ENCODE data around the gene C1orf159. TPM values are rescaled to one million over a fixed set of nuclear protein-coding genes. Genes with fewer than 3 reads are reported as not detected.
A peak's percentile ranks its signal among the peaks of the same experiment; 100 is the strongest.

The C1orf159 gene
- total and polyA plus RNA-seq, 9 of the 15 experiments (the other 6 are each of a cell fraction or from before 2014, with no cell fraction given) = 0.28 to 54.9 (median 10.6) TPM

DNA sequence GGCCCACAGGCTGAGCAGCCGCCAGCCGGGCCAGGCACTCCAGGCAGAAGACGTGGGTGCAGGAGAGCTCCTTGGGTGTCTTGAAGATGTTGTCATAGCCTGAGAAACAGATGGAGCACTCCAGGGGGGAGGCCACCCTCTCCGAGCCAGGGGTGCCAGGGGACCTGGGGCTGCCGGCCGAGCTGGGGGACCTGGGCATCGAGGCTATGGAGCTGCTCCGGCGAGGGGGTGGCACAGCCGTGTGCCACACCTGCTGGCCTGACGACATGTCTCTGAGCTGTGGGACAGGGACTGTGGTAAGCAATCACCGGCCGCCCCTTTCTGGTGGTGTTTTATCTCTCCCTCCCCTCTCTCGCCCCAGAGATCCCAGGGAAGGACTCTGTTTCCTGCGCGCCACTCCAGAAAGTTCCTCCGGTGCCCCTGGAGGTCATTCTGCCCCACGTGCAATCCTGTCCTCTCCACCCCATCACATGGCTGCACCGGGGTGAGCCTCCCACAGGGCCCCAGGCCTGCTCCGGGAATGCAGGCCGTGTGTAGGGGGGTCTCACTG, 43.5 kb downstream of the C1orf159 start:
- Histone ChIP-seq H3K9me3 (replicated peaks; ENCODE audit: control insufficient read depth, insufficient read depth, low read depth, low read length) (no peaks in the 10 kb centered on the region), H3K4me1 (replicated peaks in 1 of 2; ENCODE audit: control insufficient read depth in 2 of 2, insufficient read depth in 2 of 2, low read length in 2 of 2) (peaks cover 11 to 84% of the 10 kb centered on the region in 2 experiments; a peak in 4 of 5 replicates), H3K27ac (ENCODE audit: extremely low read depth, low read depth, low read length) (no peak overlapping the region), H3K79me2 (ENCODE audit: control insufficient read depth, insufficient read depth, low read length) (no peaks in the 10 kb centered on the region), H3K27me3 (ENCODE audit: control insufficient read depth in 2 of 2, insufficient read depth in 2 of 2, low read length in 2 of 2) (peaks cover 2 to 14% of the 10 kb centered on the region in 2 experiments; a peak in 2 of 5 replicates), H3K9ac (ENCODE audit: insufficient read depth in 1 of 2, low read depth in 2 of 2, low read length in 2 of 2) (peak overlapping the region in 1 of 2 experiments; percentile 40; a peak in 2 of 4 replicates), H3K36me3 (ENCODE audit: control insufficient read depth, insufficient read depth, low read length) (no peaks in the 10 kb centered on the region), H3K4me2 (ENCODE audit: insufficient read depth, low read length) (no peak overlapping the region), H3K9me1 (ENCODE audit: control insufficient read depth, insufficient read depth, low read length) (peaks cover 4% of the 10 kb centered on the region), H3K4me3 (no peak overlapping the region), H4K20me1 (replicated peaks; ENCODE audit: control insufficient read depth, insufficient read depth, low read length) (peaks cover 7% of the 10 kb centered on the region; the same call in 1 of the 2 replicates), H2AFZ (ENCODE audit: low read depth, low read length) (no peak overlapping the region)
- ATAC-seq = no peak
- in situ Hi-C loops (cut with MboI) (no loop called here), intact Hi-C loops (cut with micrococcal nuclease) (no loop called here)
- no TSS peak for BruUV-seq (replicated peaks)
- ChIA-PET POLR2A (interaction anchor here (0.6 to 1.2 kb wide), 3 partner anchors 10 to 219 kb away, joined by 3 read pairs; no protein-coding TSS in a partner anchor), CTCF (ENCODE audit: low intra/inter-chr PET ratio) (no interaction called here)
- FAIRE-seq = no peak
- TF ChIP-seq, protein P1, sequence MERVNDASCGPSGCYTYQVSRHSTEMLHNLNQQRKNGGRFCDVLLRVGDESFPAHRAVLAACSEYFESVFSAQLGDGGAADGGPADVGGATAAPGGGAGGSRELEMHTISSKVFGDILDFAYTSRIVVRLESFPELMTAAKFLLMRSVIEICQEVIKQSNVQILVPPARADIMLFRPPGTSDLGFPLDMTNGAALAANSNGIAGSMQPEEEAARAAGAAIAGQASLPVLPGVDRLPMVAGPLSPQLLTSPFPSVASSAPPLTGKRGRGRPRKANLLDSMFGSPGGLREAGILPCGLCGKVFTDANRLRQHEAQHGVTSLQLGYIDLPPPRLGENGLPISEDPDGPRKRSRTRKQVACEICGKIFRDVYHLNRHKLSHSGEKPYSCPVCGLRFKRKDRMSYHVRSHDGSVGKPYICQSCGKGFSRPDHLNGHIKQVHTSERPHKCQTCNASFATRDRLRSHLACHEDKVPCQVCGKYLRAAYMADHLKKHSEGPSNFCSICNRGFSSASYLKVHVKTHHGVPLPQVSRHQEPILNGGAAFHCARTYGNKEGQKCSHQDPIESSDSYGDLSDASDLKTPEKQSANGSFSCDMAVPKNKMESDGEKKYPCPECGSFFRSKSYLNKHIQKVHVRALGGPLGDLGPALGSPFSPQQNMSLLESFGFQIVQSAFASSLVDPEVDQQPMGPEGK (CRISPR knock-in tag; IDR thresholded peaks at IDR 0.05; ENCODE audit: borderline replicate concordance) = no peak
- TF ChIP-seq ESRRA (IDR thresholded peaks at IDR 0.05; ENCODE audit: borderline replicate concordance, low read depth) = no peak
- no peak for TF ChIP-seq CXXC5 (CRISPR knock-in tag; IDR thresholded peaks at IDR 0.05)
- TF ChIP-seq HEY1 (CRISPR knock-in tag; IDR thresholded peaks at IDR 0.05; ENCODE audit: borderline replicate concordance) = no peak
- no peak for TF ChIP-seq JUN (IDR thresholded peaks at IDR 0.05; ENCODE audit: borderline replicate concordance, low read depth, low read length)
- 0 out of 2 replicates have a peak, but pooled peaks have one; percentile 13 for TF ChIP-seq JUN (CRISPR knock-in tag; IDR thresholded peaks at IDR 0.05; ENCODE audit: borderline replicate concordance)
- WGBS (ENCODE audit: insufficient coverage, low coverage, missing lambda C conversion rate) = 23% methylated on average over 21 of the region's 21 CpGs
- no peak for DNase-seq (ENCODE audit: extremely low read depth in 1 of 4, low spot score in 3 of 4)
